Measurements from ENCODE around the gene UCN3. TPM values are rescaled to one million over a fixed set of nuclear protein-coding genes. Genes with fewer than 3 reads are reported as not detected.
A peak's percentile ranks its signal among the peaks of the same experiment; 100 is the strongest.
"Not testable (repeated sequence)": the region's sequence is repeated elsewhere in the genome, so short reads cannot be mapped to it uniquely, and the experiment has no call there.

UCN3 gene
- total and polyA plus RNA-seq, 2 experiments from 2014 or later: not detected

DNA sequence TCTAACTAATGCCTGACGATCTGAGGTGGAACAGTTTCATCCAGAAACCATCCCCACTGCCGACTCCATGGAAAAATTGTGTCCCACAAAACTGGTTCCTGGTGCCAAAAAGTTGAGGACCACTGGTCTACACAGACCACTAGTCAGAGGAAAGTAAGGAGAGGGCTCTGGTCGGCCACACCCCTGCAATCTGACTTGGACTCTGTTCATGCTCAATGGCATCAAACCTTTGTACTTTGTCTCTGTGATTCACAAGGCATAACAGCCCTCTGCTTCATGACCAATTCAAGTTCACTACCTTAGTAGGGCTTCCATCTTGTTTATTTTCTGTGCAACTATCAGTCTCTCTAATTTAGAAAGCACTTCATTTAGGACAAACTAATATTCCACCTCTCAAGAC lies 38.0 kb downstream of the UCN3 start:
- H3K4me2 ChIP-seq: peak overlapping the region; percentile 30
- TF ChIP-seq EZH2 (IDR thresholded peaks at IDR 0.05; ENCODE audit: borderline replicate concordance): no peak
- TF ChIP-seq CTCF (IDR thresholded peaks at IDR 0.05; ENCODE audit: poor library complexity): no peak
- no peak for TF ChIP-seq EZH2phosphoT487 (IDR thresholded peaks at IDR 0.05; ENCODE audit: low read depth, severe bottlenecking, unreplicated experiment)
- no peaks in the 10 kb centered on the region for H3K27me3 ChIP-seq
- H3K36me3 ChIP-seq (replicated peaks; ENCODE audit: insufficient read depth, low read depth): no peaks in the 10 kb centered on the region
- no peaks in the 10 kb centered on the region for H3K4me1 ChIP-seq (ENCODE audit: insufficient read depth)
- H3K4me3 ChIP-seq: no peak overlapping the region
- H3K27ac ChIP-seq: peak overlapping the region; percentile 40
- peak; percentile 35 for DNase-seq (ENCODE audit: low spot score)
- H4K20me1 ChIP-seq (ENCODE audit: insufficient read depth, poor library complexity, severe bottlenecking): no peaks in the 10 kb centered on the region
- H3K9me2 ChIP-seq (replicated peaks; ENCODE audit: insufficient read depth): no peaks in the 10 kb centered on the region
- no peaks in the 10 kb centered on the region for H3K9me3 ChIP-seq (ENCODE audit: low read depth)
- H2AFZ ChIP-seq: peak overlapping the region; percentile 16
- no peaks in the 10 kb centered on the region for H3K79me2 ChIP-seq
- WGBS (ENCODE audit: low lambda C conversion rate, missing lambda C conversion rate): 82% methylated on average over 3 of the region's 3 CpGs

GRCh38 chr10:5404208-5405041 lies 39.7 kb downstream of the UCN3 start, which contains the start of gene TUBAL3:
Gene TUBAL3 (minus strand): TSS chr10:5404828. CDS start chr10:5404792, 36 bp downstream.
- Histone ChIP-seq H3K4me2 (no peak within 1 kb of the TSS), H3K27me3 (no peaks in the 10 kb centered on the region), H3K4me1 (ENCODE audit: insufficient read depth) (no peaks in the 10 kb centered on the region), H3K79me2 (no peaks in the 10 kb centered on the region), H4K20me1 (ENCODE audit: insufficient read depth, poor library complexity, severe bottlenecking) (no peaks in the 10 kb centered on the region), H3K27ac (no peak within 1 kb of the TSS), H3K9me3 (ENCODE audit: low read depth) (no peaks in the 10 kb centered on the region), H3K9me2 (replicated peaks; ENCODE audit: insufficient read depth) (no peaks in the 10 kb centered on the region), H3K36me3 (replicated peaks; ENCODE audit: insufficient read depth, low read depth) (no peaks in the 10 kb centered on the region), H3K4me3 (no peak within 1 kb of the TSS), H2AFZ (no peak within 1 kb of the TSS)
- 81% methylated on average over 8 of the region's 8 CpGs for WGBS (ENCODE audit: low lambda C conversion rate, missing lambda C conversion rate)
- DNase-seq (ENCODE audit: low spot score): no peak
- TF ChIP-seq EZH2 (IDR thresholded peaks at IDR 0.05; ENCODE audit: borderline replicate concordance) (no peak), CTCF (IDR thresholded peaks at IDR 0.05; ENCODE audit: poor library complexity) (no peak), EZH2phosphoT487 (IDR thresholded peaks at IDR 0.05; ENCODE audit: low read depth, severe bottlenecking, unreplicated experiment) (no peak)

DNA sequence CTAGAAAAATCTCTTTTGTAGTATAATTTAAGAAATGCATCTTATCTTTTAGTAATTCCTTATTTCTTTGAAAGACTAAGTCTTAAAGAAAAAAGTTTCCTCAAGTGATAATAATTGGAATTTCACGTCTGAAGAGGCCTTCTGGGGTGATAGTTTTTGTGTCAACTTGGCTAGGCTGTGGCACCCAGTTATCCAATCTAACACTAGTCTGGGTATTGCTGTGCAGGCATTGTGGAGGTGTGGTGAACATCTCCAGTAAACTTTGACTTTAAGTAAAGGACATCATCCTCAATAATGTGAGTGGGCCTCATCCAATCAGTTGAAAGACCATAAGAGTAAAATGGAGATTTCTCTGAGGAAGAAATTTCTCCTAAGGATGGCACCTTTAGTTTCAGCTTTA lies 42.2 kb downstream of the UCN3 start:
- no peaks in the 10 kb centered on the region for H4K20me1 ChIP-seq (ENCODE audit: insufficient read depth, poor library complexity, severe bottlenecking)
- 57% methylated on average over 1 of the region's 1 CpG for WGBS (ENCODE audit: low lambda C conversion rate, missing lambda C conversion rate)
- no peak overlapping the region for H3K4me3 ChIP-seq
- no peaks in the 10 kb centered on the region for H3K9me2 ChIP-seq (replicated peaks; ENCODE audit: insufficient read depth)
- H3K4me2 ChIP-seq: no peak overlapping the region
- no peaks in the 10 kb centered on the region for H3K9me3 ChIP-seq (ENCODE audit: low read depth)
- no peak for DNase-seq (ENCODE audit: low spot score)
- H3K27me3 ChIP-seq: no peaks in the 10 kb centered on the region
- H3K4me1 ChIP-seq (ENCODE audit: insufficient read depth): no peaks in the 10 kb centered on the region
- no peaks in the 10 kb centered on the region for H3K36me3 ChIP-seq (replicated peaks; ENCODE audit: insufficient read depth, low read depth)
- TF ChIP-seq CTCF (IDR thresholded peaks at IDR 0.05; ENCODE audit: poor library complexity): no peak
- no peak for TF ChIP-seq EZH2 (IDR thresholded peaks at IDR 0.05; ENCODE audit: borderline replicate concordance)
- no peak for TF ChIP-seq EZH2phosphoT487 (IDR thresholded peaks at IDR 0.05; ENCODE audit: low read depth, severe bottlenecking, unreplicated experiment)
- no peak overlapping the region for H2AFZ ChIP-seq
- no peak overlapping the region for H3K27ac ChIP-seq
- H3K79me2 ChIP-seq: no peaks in the 10 kb centered on the region

- not testable (repeated sequence) for H3K27me3 ChIP-seq; H2AFZ ChIP-seq; H3K27ac ChIP-seq; H3K36me3 ChIP-seq (replicated peaks; ENCODE audit: insufficient read depth, low read depth); H3K4me1 ChIP-seq (ENCODE audit: insufficient read depth); DNase-seq (ENCODE audit: low spot score); H3K4me3 ChIP-seq; H4K20me1 ChIP-seq (ENCODE audit: insufficient read depth, poor library complexity, severe bottlenecking); H3K9me3 ChIP-seq (ENCODE audit: low read depth); H3K4me2 ChIP-seq; H3K9me2 ChIP-seq (replicated peaks; ENCODE audit: insufficient read depth)
- H3K79me2 ChIP-seq: peaks cover 24% of the 10 kb centered on the region
These were observed 46.0 kb downstream of the UCN3 start for GRCh38 chr10:5410787-5411186.
